NB4 (cell line): ENCODE results near the gene TIMM29.

Experiments
- MYC ChIP-seq: IDR thresholded peaks from 2 replicates; pipeline ENCODE4 v1.6.1; 2011; ENCODE audit warnings: low read depth, low read length
- TF ChIP-seq, protein P1 (sequence below): IDR thresholded peaks from one replicate; pipeline ENCODE4 v1.5.1; 2012; ENCODE audit warnings: low read depth, low read length

DNA sequence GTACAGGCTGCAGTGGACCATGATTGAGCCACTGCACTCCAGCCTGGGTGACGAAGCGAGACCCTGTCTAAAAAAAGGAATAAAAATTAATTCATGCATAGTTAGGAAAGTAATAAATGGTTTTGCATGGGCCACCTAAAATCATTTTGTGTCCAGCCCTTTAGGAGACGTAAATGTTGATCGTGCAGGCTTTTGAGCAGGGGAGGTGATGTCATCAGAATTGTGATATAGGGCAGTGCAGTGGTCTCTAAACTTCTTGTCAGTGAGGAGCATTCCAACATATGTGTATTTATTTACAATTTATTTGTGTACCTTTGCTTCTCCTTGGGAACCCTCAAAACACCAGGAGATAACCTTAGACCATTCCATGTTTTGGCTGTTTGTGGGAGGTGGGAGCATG, 35.3 kb downstream of the TIMM29 start:
- TF ChIP-seq, protein P1, sequence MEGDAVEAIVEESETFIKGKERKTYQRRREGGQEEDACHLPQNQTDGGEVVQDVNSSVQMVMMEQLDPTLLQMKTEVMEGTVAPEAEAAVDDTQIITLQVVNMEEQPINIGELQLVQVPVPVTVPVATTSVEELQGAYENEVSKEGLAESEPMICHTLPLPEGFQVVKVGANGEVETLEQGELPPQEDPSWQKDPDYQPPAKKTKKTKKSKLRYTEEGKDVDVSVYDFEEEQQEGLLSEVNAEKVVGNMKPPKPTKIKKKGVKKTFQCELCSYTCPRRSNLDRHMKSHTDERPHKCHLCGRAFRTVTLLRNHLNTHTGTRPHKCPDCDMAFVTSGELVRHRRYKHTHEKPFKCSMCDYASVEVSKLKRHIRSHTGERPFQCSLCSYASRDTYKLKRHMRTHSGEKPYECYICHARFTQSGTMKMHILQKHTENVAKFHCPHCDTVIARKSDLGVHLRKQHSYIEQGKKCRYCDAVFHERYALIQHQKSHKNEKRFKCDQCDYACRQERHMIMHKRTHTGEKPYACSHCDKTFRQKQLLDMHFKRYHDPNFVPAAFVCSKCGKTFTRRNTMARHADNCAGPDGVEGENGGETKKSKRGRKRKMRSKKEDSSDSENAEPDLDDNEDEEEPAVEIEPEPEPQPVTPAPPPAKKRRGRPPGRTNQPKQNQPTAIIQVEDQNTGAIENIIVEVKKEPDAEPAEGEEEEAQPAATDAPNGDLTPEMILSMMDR: no peak
- no peak for TF ChIP-seq MYC
